WI38 (cell line): ENCODE data around the gene PARD3B.

Source experiments
- H3K4me3 ChIP-seq: 2 replicates; pipeline ENCODE4 v1.5.1; 2011; ENCODE audit warnings: low read depth, mild to moderate bottlenecking, control low read depth, low read length
- TF ChIP-seq, protein P1 (sequence below): IDR thresholded peaks from 2 replicates; pipeline ENCODE4 v1.5.1; 2012; ENCODE audit warnings: low read depth, mild to moderate bottlenecking, control low read depth, low read length

PARD3B gene

DNA sequence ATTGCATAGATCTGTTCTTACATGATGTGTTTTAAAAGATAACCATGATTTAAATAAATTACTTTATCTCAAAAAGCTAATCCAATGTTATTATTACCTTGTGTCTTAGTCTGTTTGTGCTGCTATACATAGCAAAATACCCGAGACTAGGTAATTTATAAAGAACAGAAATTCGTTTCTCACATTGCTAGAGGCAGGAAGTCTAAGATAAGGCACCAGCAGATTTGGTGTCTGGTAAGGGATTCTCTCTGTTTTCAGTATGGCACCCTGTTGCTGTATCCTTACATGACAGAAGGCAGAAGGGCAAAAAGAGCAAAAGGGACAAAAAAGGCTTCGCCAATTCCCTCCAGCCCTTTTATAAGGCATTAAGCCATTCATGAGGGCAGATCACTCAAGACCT lies 533.9 kb downstream of the PARD3B start:
- TF ChIP-seq, protein P1, sequence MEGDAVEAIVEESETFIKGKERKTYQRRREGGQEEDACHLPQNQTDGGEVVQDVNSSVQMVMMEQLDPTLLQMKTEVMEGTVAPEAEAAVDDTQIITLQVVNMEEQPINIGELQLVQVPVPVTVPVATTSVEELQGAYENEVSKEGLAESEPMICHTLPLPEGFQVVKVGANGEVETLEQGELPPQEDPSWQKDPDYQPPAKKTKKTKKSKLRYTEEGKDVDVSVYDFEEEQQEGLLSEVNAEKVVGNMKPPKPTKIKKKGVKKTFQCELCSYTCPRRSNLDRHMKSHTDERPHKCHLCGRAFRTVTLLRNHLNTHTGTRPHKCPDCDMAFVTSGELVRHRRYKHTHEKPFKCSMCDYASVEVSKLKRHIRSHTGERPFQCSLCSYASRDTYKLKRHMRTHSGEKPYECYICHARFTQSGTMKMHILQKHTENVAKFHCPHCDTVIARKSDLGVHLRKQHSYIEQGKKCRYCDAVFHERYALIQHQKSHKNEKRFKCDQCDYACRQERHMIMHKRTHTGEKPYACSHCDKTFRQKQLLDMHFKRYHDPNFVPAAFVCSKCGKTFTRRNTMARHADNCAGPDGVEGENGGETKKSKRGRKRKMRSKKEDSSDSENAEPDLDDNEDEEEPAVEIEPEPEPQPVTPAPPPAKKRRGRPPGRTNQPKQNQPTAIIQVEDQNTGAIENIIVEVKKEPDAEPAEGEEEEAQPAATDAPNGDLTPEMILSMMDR, result no peak

DNA sequence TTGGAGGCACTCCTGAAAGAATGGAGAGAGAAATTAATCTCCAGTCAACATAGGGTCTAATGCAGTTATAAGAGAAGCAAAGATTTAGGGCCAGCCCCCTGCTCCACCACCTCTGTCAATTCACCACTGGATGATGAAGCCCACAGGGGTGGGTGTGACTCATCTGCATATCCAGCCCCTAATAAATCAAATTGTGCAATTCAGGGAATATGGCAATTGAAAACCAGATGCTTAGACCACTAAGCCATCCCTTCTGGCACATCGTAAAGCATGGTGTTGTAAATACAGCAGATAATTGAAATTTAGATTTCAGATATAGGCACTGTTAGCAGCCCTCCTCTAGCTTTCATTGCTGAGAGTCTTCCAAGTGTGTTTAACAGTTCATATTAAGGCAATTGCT lies 541.4 kb downstream of the PARD3B start:
- no peak overlapping the region for H3K4me3 ChIP-seq
- TF ChIP-seq, protein P1, result no peak

More for the DNA sequence above, 533.9 kb downstream of the PARD3B start:
- H3K4me3 ChIP-seq, result no peak overlapping the region

DNA sequence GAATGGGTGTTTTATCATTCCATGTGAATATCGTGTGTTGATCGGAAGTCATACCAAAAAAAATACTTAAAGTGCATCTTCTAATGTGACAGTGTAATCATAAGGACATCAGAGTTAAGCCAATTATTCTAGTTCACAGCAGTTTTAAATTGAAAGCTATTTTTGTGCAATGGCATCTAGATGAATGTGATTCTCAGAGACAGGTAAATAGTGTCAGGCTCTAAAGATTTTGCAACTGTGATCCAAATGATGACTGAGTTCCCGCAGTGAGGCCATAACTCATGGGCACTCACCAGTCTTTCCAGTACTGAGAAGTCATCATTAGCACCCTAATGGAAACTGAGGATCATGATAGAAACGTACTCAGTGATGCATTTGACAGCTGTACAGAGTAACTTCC lies 542.6 kb downstream of the PARD3B start:
- TF ChIP-seq, protein P1, result no peak
- no peak overlapping the region for H3K4me3 ChIP-seq

DNA sequence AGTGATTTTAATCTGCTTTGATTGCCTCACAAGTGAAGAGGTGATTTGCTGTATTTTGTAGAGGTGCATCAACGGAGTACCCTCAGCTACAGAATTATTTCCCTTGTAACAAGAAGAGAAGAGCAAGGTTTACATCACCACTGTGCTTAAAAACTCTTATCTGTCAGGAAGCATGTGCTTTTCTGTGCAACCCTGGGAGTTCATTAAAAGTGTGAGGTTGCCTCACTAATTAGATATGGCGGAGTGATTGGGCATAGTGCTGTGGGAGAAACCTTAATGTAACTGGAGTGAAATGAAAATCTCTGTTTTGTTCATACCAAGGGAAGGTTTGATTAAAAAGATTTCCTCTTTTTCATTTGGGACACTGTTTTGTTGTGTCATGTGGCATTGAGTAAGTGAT lies 544.7 kb downstream of the PARD3B start:
- H3K4me3 ChIP-seq, result no peak overlapping the region
- TF ChIP-seq, protein P1, result no peak

DNA sequence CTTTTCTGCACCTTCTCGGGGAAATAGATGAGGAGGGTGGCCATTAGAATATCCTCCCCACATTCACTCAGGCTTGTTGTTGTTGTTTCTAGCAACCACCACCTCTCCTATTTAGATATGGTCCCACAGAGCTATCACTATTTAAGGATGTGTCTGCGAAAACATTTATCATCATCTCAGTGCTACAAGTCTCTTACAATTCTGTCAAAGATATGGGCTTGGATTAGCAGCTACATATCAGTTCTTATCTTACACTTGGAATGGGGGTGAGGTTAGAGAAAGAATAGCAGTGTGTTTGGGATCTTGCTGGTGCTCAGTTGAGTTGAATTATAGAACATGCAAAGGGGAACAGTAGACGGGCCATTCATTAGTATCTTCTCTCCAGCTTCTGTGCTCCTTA lies 546.1 kb downstream of the PARD3B start:
- TF ChIP-seq, protein P1, result no peak
- no peak overlapping the region for H3K4me3 ChIP-seq

DNA sequence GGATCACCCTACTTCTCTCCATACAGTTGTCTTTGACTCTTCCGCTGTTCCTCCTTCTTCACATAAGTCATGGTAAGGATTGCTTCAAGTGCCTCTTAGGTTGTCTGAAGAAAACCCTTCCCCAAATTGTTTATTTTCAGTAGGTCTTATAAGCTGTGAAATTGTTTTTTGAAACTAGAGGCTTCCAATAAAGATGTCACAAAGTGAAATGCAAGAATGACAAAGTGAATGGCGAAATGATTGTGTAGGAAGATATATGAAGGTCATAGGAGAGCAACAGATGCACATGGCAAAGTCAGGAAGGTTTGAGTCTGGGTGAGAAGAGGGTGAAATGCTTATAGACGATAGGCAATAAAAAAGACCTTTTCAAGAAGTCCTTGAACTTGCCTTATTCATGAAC lies 548.8 kb downstream of the PARD3B start:
- TF ChIP-seq, protein P1, result no peak
- H3K4me3 ChIP-seq, result no peak overlapping the region

DNA sequence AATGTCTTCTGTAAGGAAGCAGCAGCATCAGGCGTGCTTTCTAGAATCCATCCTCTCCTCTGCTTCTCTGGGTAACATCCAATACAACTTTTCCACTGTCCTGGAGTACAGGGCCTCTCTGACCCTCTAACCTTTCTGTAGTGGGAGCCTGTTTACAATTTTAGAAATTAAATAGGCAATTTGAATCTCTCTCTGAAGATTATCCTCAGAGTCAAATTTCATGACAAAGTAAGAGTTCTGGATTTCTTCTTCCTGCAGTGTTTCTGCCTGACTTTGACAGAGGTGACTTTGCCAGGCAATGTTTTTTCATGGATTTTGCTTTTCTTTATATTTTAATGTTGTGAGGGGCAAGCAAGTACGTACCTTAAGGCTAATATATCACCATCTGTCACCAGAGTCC lies 558.4 kb downstream of the PARD3B start:
- H3K4me3 ChIP-seq, result no peak overlapping the region
- TF ChIP-seq, protein P1, result no peak
